ENCODE measurements around the gene KNSTRN.

Gene KNSTRN

DNA sequence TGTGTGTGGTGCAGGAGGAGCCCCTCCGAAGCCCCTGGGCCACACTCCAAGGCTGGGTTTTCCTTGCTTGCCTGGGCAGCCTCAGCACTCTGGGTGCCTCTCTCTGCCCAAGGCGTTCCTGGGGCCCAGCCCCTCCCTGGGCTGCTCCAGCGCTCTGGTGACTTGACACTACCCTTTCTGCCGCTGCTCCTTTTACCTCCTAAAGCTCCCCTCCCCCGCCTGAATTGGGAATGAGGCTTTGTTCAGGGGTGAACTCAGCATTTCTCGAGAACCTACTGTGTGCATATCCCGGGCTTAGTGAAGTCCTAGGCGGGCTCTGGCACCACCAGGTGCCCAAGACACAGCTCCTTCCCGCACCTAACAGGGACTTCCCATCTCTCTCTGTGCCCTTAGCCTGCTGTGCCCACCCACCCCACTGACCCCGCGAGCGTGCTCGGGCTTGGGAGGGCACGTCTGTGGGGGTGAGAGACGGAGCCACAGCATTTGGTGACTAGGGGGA lies 57.0 kb downstream of the KNSTRN start:
- H3K4me3 ChIP-seq (ENCODE audit: low read length): peak overlapping the region; percentile 91
- no peaks in the 10 kb centered on the region for H3K36me3 ChIP-seq (replicated peaks; ENCODE audit: low read depth, low read length)
- peaks cover 27% of the 10 kb centered on the region for H4K20me1 ChIP-seq (ENCODE audit: insufficient read depth, low read length)
- peaks cover 43% of the 10 kb centered on the region for H3K27me3 ChIP-seq (ENCODE audit: low read depth, low read length)
- no peak for TF ChIP-seq EZH2phosphoT487 (IDR thresholded peaks at IDR 0.05; ENCODE audit: low read depth)
- TF ChIP-seq, protein P1, sequence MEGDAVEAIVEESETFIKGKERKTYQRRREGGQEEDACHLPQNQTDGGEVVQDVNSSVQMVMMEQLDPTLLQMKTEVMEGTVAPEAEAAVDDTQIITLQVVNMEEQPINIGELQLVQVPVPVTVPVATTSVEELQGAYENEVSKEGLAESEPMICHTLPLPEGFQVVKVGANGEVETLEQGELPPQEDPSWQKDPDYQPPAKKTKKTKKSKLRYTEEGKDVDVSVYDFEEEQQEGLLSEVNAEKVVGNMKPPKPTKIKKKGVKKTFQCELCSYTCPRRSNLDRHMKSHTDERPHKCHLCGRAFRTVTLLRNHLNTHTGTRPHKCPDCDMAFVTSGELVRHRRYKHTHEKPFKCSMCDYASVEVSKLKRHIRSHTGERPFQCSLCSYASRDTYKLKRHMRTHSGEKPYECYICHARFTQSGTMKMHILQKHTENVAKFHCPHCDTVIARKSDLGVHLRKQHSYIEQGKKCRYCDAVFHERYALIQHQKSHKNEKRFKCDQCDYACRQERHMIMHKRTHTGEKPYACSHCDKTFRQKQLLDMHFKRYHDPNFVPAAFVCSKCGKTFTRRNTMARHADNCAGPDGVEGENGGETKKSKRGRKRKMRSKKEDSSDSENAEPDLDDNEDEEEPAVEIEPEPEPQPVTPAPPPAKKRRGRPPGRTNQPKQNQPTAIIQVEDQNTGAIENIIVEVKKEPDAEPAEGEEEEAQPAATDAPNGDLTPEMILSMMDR (IDR thresholded peaks at IDR 0.05; ENCODE audit: low read depth, low read length): no peak
- peaks cover 34% of the 10 kb centered on the region for H3K79me2 ChIP-seq (ENCODE audit: low read length)
- H3K9me3 ChIP-seq (ENCODE audit: insufficient read depth, low read length): no peaks in the 10 kb centered on the region
- no peak overlapping the region for H2AFZ ChIP-seq (ENCODE audit: low read depth, low read length)
- H3K4me1 ChIP-seq (ENCODE audit: low read length): peaks cover 30% of the 10 kb centered on the region
- H3K27ac ChIP-seq (ENCODE audit: low read length): no peak overlapping the region
- peak overlapping the region; percentile 85 for H3K4me2 ChIP-seq (ENCODE audit: low read length)
- H3K9ac ChIP-seq (ENCODE audit: low read length): peak overlapping the region; percentile 86

DNA sequence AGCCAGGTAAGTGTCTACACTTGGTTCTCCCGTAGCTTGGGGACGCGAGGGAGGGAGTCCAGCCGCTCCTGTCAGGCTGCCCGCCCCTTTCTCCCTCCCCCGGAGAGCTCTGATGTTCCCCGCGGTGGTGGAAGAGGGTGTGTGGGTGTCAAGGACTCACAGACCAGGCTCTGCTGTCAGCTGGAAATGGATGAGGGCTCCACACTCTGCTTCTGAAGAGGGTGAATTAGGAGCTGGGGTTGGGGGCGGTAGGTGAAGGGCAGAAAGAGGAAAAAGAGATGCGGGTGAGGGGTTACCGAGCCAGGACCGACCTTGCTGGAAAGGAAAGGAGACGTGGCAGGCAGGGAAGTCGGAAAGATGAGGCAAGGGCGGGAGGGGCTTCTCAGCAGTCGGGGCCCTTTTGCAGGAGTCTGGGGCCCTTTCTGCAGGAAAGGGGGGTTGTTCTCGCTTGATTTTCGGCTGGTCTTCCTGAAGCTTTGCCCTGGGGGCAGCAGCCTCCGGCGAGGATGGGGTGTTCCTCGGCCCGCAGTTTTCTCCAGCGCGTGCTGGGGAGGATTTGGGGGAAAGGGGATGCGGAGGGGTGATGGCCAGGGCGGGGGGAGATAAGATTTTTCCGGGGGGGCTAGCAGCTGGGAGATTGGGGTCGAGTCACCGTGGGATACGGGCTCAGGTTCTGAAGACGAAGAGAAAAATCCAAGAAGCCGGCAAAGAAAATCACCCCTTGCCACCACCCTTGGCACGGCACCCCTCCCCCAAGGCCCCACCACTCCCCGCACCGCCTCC lies 57.6 kb downstream of the KNSTRN start:
- H3K9me3 ChIP-seq (ENCODE audit: insufficient read depth, low read length): no peaks in the 10 kb centered on the region
- peak overlapping the region; percentile 86 for H3K9ac ChIP-seq (ENCODE audit: low read length)
- no peak overlapping the region for H3K27ac ChIP-seq (ENCODE audit: low read length)
- no peak for TF ChIP-seq EZH2phosphoT487 (IDR thresholded peaks at IDR 0.05; ENCODE audit: low read depth)
- TF ChIP-seq, protein P1 (IDR thresholded peaks at IDR 0.05; ENCODE audit: low read depth, low read length): no peak
- H3K4me3 ChIP-seq (ENCODE audit: low read length): peak overlapping the region; percentile 91
- peak overlapping the region; percentile 85 for H3K4me2 ChIP-seq (ENCODE audit: low read length)
- H2AFZ ChIP-seq (ENCODE audit: low read depth, low read length): peak overlapping the region; percentile 61; the same call in 1 of the 2 replicates
- no peaks in the 10 kb centered on the region for H3K36me3 ChIP-seq (replicated peaks; ENCODE audit: low read depth, low read length)
- peaks cover 40% of the 10 kb centered on the region for H3K79me2 ChIP-seq (ENCODE audit: low read length)
- peaks cover 33% of the 10 kb centered on the region for H4K20me1 ChIP-seq (ENCODE audit: insufficient read depth, low read length)
- peaks cover 37% of the 10 kb centered on the region for H3K27me3 ChIP-seq (ENCODE audit: low read depth, low read length)
- H3K4me1 ChIP-seq (ENCODE audit: low read length): peaks cover 30% of the 10 kb centered on the region

DNA sequence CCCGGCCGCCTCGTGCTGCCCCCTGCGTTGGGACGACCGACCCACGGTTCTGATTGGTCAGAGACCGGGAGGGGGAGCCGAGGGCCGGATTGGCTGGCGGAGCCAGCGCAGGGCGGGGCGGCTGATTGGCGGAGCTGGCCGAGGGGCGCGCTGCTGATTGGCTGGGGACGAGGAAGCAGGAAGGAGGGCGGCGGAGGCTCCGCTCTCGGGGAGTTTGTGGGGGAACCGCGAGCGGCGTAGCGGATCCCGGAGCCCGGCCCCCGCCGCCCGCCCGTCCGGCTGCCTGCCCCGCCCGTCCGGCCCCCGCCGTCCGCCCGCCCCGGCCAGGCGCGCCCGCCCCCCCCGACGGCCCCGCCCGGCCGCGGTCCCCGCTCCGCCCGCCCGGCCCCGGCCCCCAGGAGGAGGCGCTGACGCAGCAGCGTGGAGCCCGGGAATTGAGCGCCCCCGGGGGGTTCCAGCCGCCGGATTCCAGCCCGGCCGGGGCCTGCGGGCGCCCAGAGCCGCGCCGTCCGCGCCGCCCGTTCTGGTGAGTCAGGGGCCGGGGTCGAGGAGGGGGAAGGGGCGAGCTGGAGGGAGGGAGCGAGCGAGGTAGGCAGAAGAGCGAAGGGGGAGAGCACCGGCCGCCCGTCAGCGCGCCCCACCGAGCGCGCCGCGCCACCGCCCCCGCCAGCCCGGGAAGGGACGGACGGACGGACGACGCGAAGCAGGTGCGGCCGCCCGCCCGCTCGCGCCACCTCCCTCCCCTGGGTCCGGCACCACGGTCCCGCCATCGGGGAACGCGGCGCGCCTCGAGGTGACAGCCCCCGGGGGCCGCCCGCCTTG lies 58.4 kb downstream of the KNSTRN start, which contains the start of gene BAHD1:
Gene BAHD1, plus strand, starts transcription at position 211 of the 822 bp plus-strand sequence. CDS start 17,512 bp downstream, outside the sequence.
- H3K79me2 ChIP-seq (ENCODE audit: low read length): peaks cover 48% of the 10 kb centered on the region
- H3K9ac ChIP-seq (ENCODE audit: low read length): peak within 1 kb of the TSS; percentile 86
- peak within 1 kb of the TSS; percentile 38; the same call in 1 of the 2 replicates for H3K27ac ChIP-seq (ENCODE audit: low read length)

More for the DNA sequence above, 58.4 kb downstream of the KNSTRN start, which contains the start of gene BAHD1:
- Histone ChIP-seq H3K4me3 (ENCODE audit: low read length) (peak within 1 kb of the TSS; percentile 94), H3K27me3 (ENCODE audit: low read depth, low read length) (peaks cover 30% of the 10 kb centered on the region), H4K20me1 (ENCODE audit: insufficient read depth, low read length) (peaks cover 39% of the 10 kb centered on the region), H3K4me2 (ENCODE audit: low read length) (peak within 1 kb of the TSS; percentile 85), H3K36me3 (replicated peaks; ENCODE audit: low read depth, low read length) (no peaks in the 10 kb centered on the region), H3K9me3 (ENCODE audit: insufficient read depth, low read length) (no peaks in the 10 kb centered on the region), H2AFZ (ENCODE audit: low read depth, low read length) (peak within 1 kb of the TSS; percentile 61; the same call in 1 of the 2 replicates), H3K4me1 (ENCODE audit: low read length) (peaks cover 30% of the 10 kb centered on the region)
- TF ChIP-seq, protein P1 (IDR thresholded peaks at IDR 0.05; ENCODE audit: low read depth, low read length): no peak
- TF ChIP-seq EZH2phosphoT487 (IDR thresholded peaks at IDR 0.05; ENCODE audit: low read depth): no peak

All from OCI-LY3 (cell line).